ENCODE measurements around the gene MMAA.
"Not testable (repeated sequence)": the region's sequence is repeated elsewhere in the genome, so short reads cannot be mapped to it uniquely, and the experiment has no call there.

The MMAA gene

GRCh38 chr4:145639186-145639698 lies 20.1 kb downstream of the MMAA start:
- no peak for TF ChIP-seq CTCF (IDR thresholded peaks at IDR 0.05; ENCODE audit: control insufficient read depth, insufficient read depth, low read depth, low read length, missing control alignments)
- no peak overlapping the region for H3K4me3 ChIP-seq (ENCODE audit: control insufficient read depth, low read depth, low read length)
- no peak for DNase-seq (ENCODE audit: low read depth)

- peak; percentile 10 for DNase-seq (ENCODE audit: low read depth)
- not testable (repeated sequence) for H3K4me3 ChIP-seq (ENCODE audit: control insufficient read depth, low read depth, low read length)
Measured at GRCh38 chr4:145640236-145640635, 21.1 kb downstream of the MMAA start.

- DNase-seq (ENCODE audit: low read depth): no peak
- no peak overlapping the region for H3K4me3 ChIP-seq (ENCODE audit: control insufficient read depth, low read depth, low read length)
- TF ChIP-seq CTCF (IDR thresholded peaks at IDR 0.05; ENCODE audit: control insufficient read depth, insufficient read depth, low read depth, low read length, missing control alignments): no peak
Measured at GRCh38 chr4:145643295-145643694, 24.1 kb downstream of the MMAA start.

GRCh38 chr4:145644699-145645098 lies 25.5 kb downstream of the MMAA start:
- no peak overlapping the region for H3K4me3 ChIP-seq (ENCODE audit: control insufficient read depth, low read depth, low read length)
- peak; percentile 9 for TF ChIP-seq CTCF (IDR thresholded peaks at IDR 0.05; ENCODE audit: control insufficient read depth, insufficient read depth, low read depth, low read length, missing control alignments)
- no peak for DNase-seq (ENCODE audit: low read depth)

- no peak overlapping the region for H3K4me3 ChIP-seq (ENCODE audit: control insufficient read depth, low read depth, low read length)
- TF ChIP-seq CTCF (IDR thresholded peaks at IDR 0.05; ENCODE audit: control insufficient read depth, insufficient read depth, low read depth, low read length, missing control alignments): no peak
- DNase-seq (ENCODE audit: low read depth): no peak
Measured at GRCh38 chr4:145656156-145656555, 37.0 kb downstream of the MMAA start.

GRCh38 chr4:145660064-145660463 lies 40.9 kb downstream of the MMAA start:
- DNase-seq (ENCODE audit: low read depth): no peak
- H3K4me3 ChIP-seq (ENCODE audit: control insufficient read depth, low read depth, low read length): no peak overlapping the region
- TF ChIP-seq CTCF (IDR thresholded peaks at IDR 0.05; ENCODE audit: control insufficient read depth, insufficient read depth, low read depth, low read length, missing control alignments): no peak

- TF ChIP-seq CTCF (IDR thresholded peaks at IDR 0.05; ENCODE audit: control insufficient read depth, insufficient read depth, low read depth, low read length, missing control alignments): no peak
- no peak overlapping the region for H3K4me3 ChIP-seq (ENCODE audit: control insufficient read depth, low read depth, low read length)
- DNase-seq (ENCODE audit: low read depth): no peak
Measured at GRCh38 chr4:145663194-145663593, 44.0 kb downstream of the MMAA start.

All from AG09309 (cell line).